Measurements from ENCODE around the gene GPX3.

GRCh38 chr5:151027961-151028479, 7.6 kb downstream of the GPX3 start:
- TF ChIP-seq, protein P1, sequence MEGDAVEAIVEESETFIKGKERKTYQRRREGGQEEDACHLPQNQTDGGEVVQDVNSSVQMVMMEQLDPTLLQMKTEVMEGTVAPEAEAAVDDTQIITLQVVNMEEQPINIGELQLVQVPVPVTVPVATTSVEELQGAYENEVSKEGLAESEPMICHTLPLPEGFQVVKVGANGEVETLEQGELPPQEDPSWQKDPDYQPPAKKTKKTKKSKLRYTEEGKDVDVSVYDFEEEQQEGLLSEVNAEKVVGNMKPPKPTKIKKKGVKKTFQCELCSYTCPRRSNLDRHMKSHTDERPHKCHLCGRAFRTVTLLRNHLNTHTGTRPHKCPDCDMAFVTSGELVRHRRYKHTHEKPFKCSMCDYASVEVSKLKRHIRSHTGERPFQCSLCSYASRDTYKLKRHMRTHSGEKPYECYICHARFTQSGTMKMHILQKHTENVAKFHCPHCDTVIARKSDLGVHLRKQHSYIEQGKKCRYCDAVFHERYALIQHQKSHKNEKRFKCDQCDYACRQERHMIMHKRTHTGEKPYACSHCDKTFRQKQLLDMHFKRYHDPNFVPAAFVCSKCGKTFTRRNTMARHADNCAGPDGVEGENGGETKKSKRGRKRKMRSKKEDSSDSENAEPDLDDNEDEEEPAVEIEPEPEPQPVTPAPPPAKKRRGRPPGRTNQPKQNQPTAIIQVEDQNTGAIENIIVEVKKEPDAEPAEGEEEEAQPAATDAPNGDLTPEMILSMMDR (IDR thresholded peaks at IDR 0.05; ENCODE audit: low read depth, low read length) = no peak
- no peak for TF ChIP-seq EZH2phosphoT487 (IDR thresholded peaks at IDR 0.05; ENCODE audit: low read depth)

Measured in OCI-LY3 (cell line).